ENCODE data around the gene KIAA0825.

DNA sequence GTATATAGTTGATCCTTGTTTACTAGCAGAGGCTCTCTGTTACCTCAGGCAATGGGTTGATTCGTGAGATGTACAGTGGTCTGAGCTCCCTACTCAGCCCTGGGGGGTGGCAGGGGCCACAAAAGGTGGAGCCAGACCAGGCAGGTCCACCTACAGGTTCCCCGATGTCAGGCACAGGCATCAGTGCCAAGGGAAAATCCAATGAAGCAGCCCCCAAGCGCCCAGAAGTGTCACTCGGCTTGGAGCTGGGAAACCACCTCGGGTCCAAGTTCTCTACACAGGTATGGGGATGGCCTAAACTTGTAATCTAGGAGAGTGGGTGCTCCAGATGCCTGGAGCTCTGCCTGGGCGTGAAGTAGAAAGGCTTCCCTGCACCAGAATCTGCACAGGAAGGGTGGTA, 188.8 kb downstream of the KIAA0825 start:
- TF ChIP-seq EZH2phosphoT487 (IDR thresholded peaks at IDR 0.05; ENCODE audit: insufficient read depth, low read depth), result no peak
- no peak for TF ChIP-seq EZH2 (IDR thresholded peaks at IDR 0.05; ENCODE audit: insufficient read depth, poor library complexity, severe bottlenecking)
